GM12892 (cell line): ENCODE measurements around the gene C7orf33.
"Not testable (repeated sequence)": the region's sequence is repeated elsewhere in the genome, so short reads cannot be mapped to it uniquely, and the experiment has no call there.

Experiments
- DNase-seq: peaks from one replicate; pipeline ENCODE4 v3.0.0; 2011; ENCODE audit not compliant: insufficient read length
- FAIRE-seq: peaks from 2 replicates; lab custom pipeline; 2011; peaks lifted over from hg19 to GRCh38; lab: Jason Lieb, UNC
- POLR2A ChIP-seq: IDR thresholded peaks from 2 replicates; pipeline ENCODE4 v1.6.1; 2011; ENCODE audit warnings: low read depth, low read length, control low read depth
- POLR2AphosphoS5 ChIP-seq: IDR thresholded peaks from 2 replicates; pipeline ENCODE4 v1.6.1; 2011; ENCODE audit warnings: low read depth, low read length, control low read depth
- TAF1 ChIP-seq: IDR thresholded peaks from 2 replicates; pipeline ENCODE4 v1.6.1; 2011; ENCODE audit warnings: low read depth, mild to moderate bottlenecking, control low read depth, low read length, borderline replicate concordance

The C7orf33 gene

DNA sequence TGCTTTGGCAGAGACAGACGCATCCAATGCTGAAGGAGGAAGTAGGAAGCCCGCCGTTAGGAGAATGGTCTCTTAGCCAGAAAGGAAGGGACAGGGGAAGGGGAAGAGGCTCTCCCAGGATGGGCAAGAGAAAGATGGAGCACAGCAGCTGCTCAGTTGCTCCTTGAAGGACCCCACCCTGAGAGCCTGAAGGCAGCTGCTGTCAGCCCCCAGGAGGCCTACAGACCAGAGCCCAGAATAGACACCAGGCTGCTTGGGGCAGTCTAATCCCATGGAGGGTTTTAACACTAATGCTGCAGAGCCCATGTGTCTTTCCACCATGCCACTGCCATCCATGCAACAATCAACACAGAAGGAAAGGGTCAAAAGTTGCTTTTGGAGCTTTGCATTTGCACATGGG lies 3.5 kb upstream of the C7orf33 start:
- TF ChIP-seq POLR2A (no peak), POLR2AphosphoS5 (no peak), TAF1 (no peak)
- DNase-seq (no peak), FAIRE-seq (no peak)

DNA sequence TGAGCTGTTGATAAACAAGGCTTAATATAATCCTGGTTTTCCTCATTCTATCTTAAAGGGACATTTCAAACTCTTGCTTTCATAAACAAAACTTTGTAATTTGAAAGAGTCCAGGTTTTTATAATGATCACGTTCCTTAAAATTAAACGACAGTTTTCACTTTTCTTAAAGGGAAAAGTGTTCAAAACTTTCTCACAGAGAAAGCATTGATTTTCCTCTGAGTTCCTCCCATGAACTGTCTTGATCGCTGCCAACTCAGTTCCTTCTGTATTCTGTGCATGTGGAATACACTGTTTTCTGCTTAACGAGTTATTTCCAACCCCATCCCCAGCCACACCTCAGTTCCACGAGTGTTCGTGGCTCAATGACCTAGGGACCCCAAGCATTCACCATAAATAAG lies 2.4 kb upstream of the C7orf33 start:
- no peak for DNase-seq
- TF ChIP-seq POLR2AphosphoS5 (no peak), POLR2A (no peak), TAF1 (no peak)
- no peak for FAIRE-seq

DNA sequence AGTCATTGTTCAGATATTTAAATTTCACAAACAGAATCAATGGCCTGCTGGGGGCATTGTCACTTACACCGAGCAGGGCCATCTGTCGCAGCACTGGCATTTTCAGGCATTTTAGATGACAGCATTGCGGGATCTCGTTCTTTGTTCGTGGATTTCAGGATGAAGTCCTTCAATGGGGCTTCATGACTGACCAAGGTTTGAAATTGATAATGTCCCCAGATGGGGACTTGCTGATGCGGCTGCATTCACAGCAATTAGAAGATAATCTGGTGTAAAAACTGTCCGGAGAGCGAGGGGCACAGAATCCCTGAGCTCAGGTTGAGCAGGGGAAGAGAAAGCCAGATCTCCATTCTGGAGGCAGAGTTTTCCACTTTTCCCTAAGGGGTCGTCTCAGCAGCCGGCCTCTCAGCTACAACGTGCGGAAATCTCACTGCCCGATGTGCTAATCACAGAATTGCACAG lies 1.9 kb upstream of the C7orf33 start:
- TF ChIP-seq TAF1 (no peak), POLR2A (no peak), POLR2AphosphoS5 (no peak)
- no peak for DNase-seq

DNA sequence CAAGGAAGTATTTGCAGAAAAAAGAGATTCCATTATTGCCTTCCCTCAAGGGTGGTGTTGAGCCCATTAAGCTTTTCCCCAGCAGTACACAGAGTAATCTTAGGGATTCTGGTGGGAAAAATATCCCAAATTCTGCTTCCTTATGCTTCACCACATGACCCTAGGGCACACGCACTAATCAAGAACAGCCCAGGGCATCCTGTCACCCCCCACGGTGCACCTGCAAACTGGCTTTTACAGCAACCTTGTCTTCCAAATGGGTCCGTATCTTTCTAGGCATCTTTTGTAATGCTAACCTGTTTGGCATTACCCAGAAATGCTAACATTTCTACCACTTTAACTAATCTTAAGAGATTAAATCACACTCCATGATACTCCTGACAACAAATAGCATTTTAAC lies 926 bp upstream of the C7orf33 start:
- FAIRE-seq (no peak), DNase-seq (no peak)
- TF ChIP-seq TAF1, result no peak
- no peak for TF ChIP-seq POLR2A
- TF ChIP-seq POLR2AphosphoS5, result no peak

More for the DNA sequence above, 1.9 kb upstream of the C7orf33 start:
- FAIRE-seq, result no peak

GRCh38 chr7:148596354-148596753 lies 5.8 kb downstream of the C7orf33 start:
- DNase-seq, FAIRE-seq: not testable (repeated sequence)

DNA sequence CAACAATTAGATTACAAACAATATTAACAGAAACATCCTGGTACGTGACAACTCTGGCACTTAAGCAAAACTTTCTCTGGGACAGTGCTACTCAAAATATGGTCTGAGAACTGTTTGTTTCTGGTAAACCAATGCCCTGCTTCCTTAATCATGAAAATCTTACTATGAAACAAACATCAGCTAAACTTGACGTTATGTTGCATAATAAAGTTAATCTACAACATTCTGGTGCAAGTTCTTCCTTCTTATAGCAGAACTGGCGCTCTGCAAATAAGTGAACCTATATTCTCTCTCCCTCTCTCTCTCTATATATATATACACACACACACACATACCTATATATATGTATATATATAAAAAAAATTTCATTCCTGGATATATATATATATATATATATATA lies 7.8 kb downstream of the C7orf33 start:
- TF ChIP-seq POLR2A (no peak), POLR2AphosphoS5 (no peak), TAF1 (no peak)
- FAIRE-seq, result no peak
- no peak for DNase-seq

- FAIRE-seq, result no peak
- TF ChIP-seq POLR2AphosphoS5, result no peak
- no peak for TF ChIP-seq POLR2A
- no peak for TF ChIP-seq TAF1
- no peak for DNase-seq
These were observed 14.8 kb downstream of the C7orf33 start for GRCh38 chr7:148605350-148605749.

GRCh38 chr7:148607151-148607661 lies 16.6 kb downstream of the C7orf33 start:
- no peak for DNase-seq
- TF ChIP-seq TAF1 (no peak), POLR2AphosphoS5 (no peak), POLR2A (no peak)
- no peak for FAIRE-seq

GRCh38 chr7:148609045-148609725 lies 18.6 kb downstream of the C7orf33 start:
- FAIRE-seq (no peak), DNase-seq (no peak)
- no peak for TF ChIP-seq POLR2AphosphoS5
- no peak for TF ChIP-seq TAF1

- DNase-seq, result no peak
- no peak for TF ChIP-seq TAF1
- no peak for TF ChIP-seq POLR2A
- TF ChIP-seq POLR2AphosphoS5, result no peak
- FAIRE-seq, result no peak
These were observed 21.1 kb downstream of the C7orf33 start for GRCh38 chr7:148611692-148612091.

- FAIRE-seq, result no peak
- TF ChIP-seq POLR2A, result no peak
- no peak for TF ChIP-seq TAF1
- TF ChIP-seq POLR2AphosphoS5, result no peak
- DNase-seq, result no peak
These were observed 24.6 kb downstream of the C7orf33 start for GRCh38 chr7:148615085-148615730.

DNA sequence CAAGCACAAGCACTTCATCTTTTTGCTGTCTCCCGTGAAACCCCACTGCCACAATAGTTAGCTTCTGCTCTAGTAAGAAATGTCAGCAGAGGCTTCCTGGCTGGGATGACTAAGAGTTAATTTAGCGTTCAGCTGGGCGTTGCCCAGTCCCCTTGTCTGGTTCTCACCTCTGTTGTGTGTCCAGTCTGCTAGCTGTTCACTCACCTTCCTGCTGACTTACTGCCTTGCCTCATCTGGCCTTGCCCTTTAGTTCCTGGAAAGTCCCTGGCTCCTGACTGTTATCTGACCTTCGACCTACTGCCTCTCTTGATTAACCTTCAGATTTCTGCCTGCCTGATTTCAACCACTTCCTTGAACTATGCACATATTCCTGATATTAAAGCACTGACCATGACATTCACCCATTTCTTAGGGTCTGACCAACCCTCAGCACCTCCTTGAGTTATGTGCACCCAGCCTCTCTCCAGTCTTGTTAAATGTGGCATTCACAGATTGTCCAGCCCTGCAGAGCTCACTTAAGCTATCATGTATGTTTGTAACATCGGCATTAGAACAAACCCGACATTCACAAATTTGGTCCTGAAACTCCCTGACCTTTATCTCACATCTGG lies 30.3 kb downstream of the C7orf33 start:
- TF ChIP-seq TAF1 (no peak), POLR2AphosphoS5 (no peak), POLR2A (no peak)
- DNase-seq (no peak), FAIRE-seq (no peak)
